Stomach (tissue), 9 donors: ENCODE measurements around the gene KCNN3. TPM values are rescaled to one million over a fixed set of nuclear protein-coding genes. Genes with fewer than 3 reads are reported as not detected.

Source experiments
- DNase-seq, 2 donors: peaks; one replicate each; pipeline versions ENCODE4 v3.0.0 to v3.0.0-alpha.2; 2013 to 2019
- H3K27ac ChIP-seq, 5 donors: fragments of 200-600 bp in 4 of 5; sonication (generic) in 4 of 5; one replicate each; pipeline ENCODE4 v1.5.1; 2013 to 2019; ENCODE audit warnings: mild to moderate bottlenecking in 1 of 5, moderate library complexity in 1 of 5
- H3K27me3 ChIP-seq, 3 donors: fragments of 200-600 bp; sonication (generic); one replicate each; pipeline ENCODE4 v1.5.1; 2017 to 2019; ENCODE audit warnings: mixed run types in 1 of 3
- H3K36me3 ChIP-seq, 4 donors: fragments of 200-600 bp; sonication (generic); 1 replicate in 3 of 4; 2 replicates in 1 of 4; pipeline ENCODE4 v1.5.1; 2016 to 2019
- H3K4me1 ChIP-seq, 4 donors: fragments of 200-600 bp; sonication (generic); one replicate each; pipeline ENCODE4 v1.5.1; 2016 to 2019
- H3K4me3 ChIP-seq, 4 donors: fragments of 200-600 bp; sonication (generic) in 3 of 4; one replicate each; pipeline ENCODE4 v1.5.1; 2016 to 2019; ENCODE audit warnings: mild to moderate bottlenecking in 1 of 4
- H3K9me3 ChIP-seq, 4 donors: fragments of 200-600 bp; sonication (generic); one replicate each; pipeline ENCODE4 v1.5.1; 2016 to 2019
- EP300 ChIP-seq: sonication (generic); formaldehyde crosslinking; IDR thresholded peaks from one replicate; pipeline ENCODE4 v1.6.1; 2017; ENCODE audit warnings: antibody characterized with exemption
- POLR2A ChIP-seq, 4 donors: fragments of 450-650 bp; IDR thresholded peaks; one replicate each; pipeline ENCODE4 v1.6.1; 2016; ENCODE audit warnings: antibody characterized with exemption in 4 of 4, control low read depth in 2 of 4, mild to moderate bottlenecking in 1 of 4, moderate library complexity in 1 of 4
- POLR2AphosphoS5 ChIP-seq, 3 donors: sonication (generic); formaldehyde crosslinking; IDR thresholded peaks; one replicate each; pipeline ENCODE4 v1.6.1; 2016; ENCODE audit warnings: antibody characterized with exemption in 3 of 3
- WGBS, 5 donors: extraction: QIAGEN DNeasy Blood & Tissue Kit in 3 of 5; methylation state at CpG; one replicate each; pipeline versions ENCODE4 v1.1.5 to v1.1.7; 2013 to 2018; 5-methylcytosine and 5-hydroxymethylcytosine counted together
- intact Hi-C: fragments of 100-400 bp; cut with DNase I; formaldehyde crosslinking; loops from one replicate; pipeline ENCODE4 v1.15.1; 2023; ENCODE audit warnings: low total_unique reads
- polyA plus RNA-seq, 3 donors: library from polyadenylated mRNA; stranded (reverse); fragments of 200-250 nt; gene quantifications; one replicate each; pipeline ENCODE4 v1.2.3, GENCODE V29; 2013
- total RNA-seq, 5 donors: library from RNA; depleted of rRNA; stranded (reverse); fragments of >200 nt; gene quantifications; one replicate each; pipeline versions ENCODE4 v1.1.0 to v1.2.3, GENCODE V29; 2014 to 2016
- TF ChIP-seq, protein P1 (sequence below), 7 experiments: fragments of 450-650 bp in 4 of 7; fragments of 200-600 bp in 3 of 7; sonication (generic) in 3 of 7; IDR thresholded peaks; one replicate each; pipeline ENCODE4 v1.5.1; 2016 to 2019; ENCODE audit warnings: antibody characterized with exemption in 7 of 7, control low read depth in 2 of 7, mild to moderate bottlenecking in 1 of 7
- donor health status: healthy with polysubstance abuse.
- donor health status: Bipolar disorder and iron deficiency.
- donor health status: healthy.

KCNN3 gene
- total and polyA plus RNA-seq, 8 donors, result 0.19 to 10.7 (median 2.3) TPM

DNA sequence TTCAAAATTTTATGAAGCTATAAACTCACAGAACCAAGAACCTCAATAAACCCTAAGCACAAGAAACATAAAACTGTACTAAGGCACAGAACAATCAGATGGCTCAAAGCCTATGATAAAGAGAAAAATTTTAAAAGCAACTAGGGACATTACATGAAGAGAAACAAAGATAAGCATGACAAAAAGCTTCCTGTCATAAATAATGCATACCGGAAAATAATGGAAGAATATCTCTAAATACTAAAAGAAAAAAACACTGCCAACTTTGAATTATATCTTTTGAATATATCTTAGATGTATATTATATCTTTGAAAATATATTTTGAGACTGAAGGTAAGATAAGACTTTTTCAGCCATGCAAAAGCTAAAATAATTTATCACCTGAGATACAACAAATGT is 21.4 kb upstream of the KCNN3 start:
- H3K9me3 ChIP-seq, result no peaks in the 10 kb centered on the region
- no peaks in the 10 kb centered on the region for H3K4me1 ChIP-seq
- no peak for DNase-seq
- intact Hi-C loops, result no loop called here
- no peak overlapping the region for H3K4me3 ChIP-seq
- no peaks in the 10 kb centered on the region for H3K36me3 ChIP-seq
- peaks cover 0 to 8% (median 0%) of the 10 kb centered on the region in 3 donors for H3K27me3 ChIP-seq
- no peak overlapping the region for H3K27ac ChIP-seq
- WGBS, 5 donors, result 39 to 80% (median 69%) methylated on average over 1 of the region's 1 CpG
- TF ChIP-seq POLR2AphosphoS5 (IDR thresholded peaks at IDR 0.05) (no peak), EP300 (no peak), POLR2A (IDR thresholded peaks at IDR 0.05) (no peak)
- TF ChIP-seq, protein P1, sequence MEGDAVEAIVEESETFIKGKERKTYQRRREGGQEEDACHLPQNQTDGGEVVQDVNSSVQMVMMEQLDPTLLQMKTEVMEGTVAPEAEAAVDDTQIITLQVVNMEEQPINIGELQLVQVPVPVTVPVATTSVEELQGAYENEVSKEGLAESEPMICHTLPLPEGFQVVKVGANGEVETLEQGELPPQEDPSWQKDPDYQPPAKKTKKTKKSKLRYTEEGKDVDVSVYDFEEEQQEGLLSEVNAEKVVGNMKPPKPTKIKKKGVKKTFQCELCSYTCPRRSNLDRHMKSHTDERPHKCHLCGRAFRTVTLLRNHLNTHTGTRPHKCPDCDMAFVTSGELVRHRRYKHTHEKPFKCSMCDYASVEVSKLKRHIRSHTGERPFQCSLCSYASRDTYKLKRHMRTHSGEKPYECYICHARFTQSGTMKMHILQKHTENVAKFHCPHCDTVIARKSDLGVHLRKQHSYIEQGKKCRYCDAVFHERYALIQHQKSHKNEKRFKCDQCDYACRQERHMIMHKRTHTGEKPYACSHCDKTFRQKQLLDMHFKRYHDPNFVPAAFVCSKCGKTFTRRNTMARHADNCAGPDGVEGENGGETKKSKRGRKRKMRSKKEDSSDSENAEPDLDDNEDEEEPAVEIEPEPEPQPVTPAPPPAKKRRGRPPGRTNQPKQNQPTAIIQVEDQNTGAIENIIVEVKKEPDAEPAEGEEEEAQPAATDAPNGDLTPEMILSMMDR (IDR thresholded peaks at IDR 0.05), result no peak

DNA sequence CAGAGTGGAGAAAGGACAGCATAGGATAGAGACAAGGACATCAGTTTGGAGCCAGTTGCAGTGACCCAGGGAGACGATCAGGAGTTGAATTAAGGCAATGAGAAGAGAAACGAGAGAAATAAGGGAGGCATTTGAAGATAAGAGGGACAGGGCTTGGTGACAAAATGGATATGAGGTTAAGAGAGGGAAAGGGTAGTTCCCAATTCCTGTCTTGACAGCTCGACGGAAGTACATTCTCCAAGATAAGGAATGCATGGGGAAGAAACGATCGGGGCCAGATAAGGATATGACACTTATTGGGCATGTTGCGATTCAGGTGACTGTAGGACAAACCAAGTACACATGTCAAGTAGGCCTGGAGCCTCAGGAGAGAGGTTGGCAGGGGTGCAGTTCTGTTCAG is 18.7 kb upstream of the KCNN3 start:
- no peaks in the 10 kb centered on the region for H3K4me1 ChIP-seq
- TF ChIP-seq, protein P1 (IDR thresholded peaks at IDR 0.05), result no peak
- no peak for TF ChIP-seq POLR2A (IDR thresholded peaks at IDR 0.05)
- TF ChIP-seq EP300, result no peak
- TF ChIP-seq POLR2AphosphoS5 (IDR thresholded peaks at IDR 0.05), result no peak
- intact Hi-C loops, result no loop called here
- DNase-seq, result no peak
- no peaks in the 10 kb centered on the region for H3K9me3 ChIP-seq
- 66 to 77% (median 73%) methylated on average over 7 of the region's 7 CpGs for WGBS, 5 donors
- H3K27me3 ChIP-seq, result peaks cover 0 to 8% (median 0%) of the 10 kb centered on the region in 3 donors
- H3K36me3 ChIP-seq, result no peaks in the 10 kb centered on the region
- no peak overlapping the region for H3K4me3 ChIP-seq
- H3K27ac ChIP-seq, result no peak overlapping the region

DNA sequence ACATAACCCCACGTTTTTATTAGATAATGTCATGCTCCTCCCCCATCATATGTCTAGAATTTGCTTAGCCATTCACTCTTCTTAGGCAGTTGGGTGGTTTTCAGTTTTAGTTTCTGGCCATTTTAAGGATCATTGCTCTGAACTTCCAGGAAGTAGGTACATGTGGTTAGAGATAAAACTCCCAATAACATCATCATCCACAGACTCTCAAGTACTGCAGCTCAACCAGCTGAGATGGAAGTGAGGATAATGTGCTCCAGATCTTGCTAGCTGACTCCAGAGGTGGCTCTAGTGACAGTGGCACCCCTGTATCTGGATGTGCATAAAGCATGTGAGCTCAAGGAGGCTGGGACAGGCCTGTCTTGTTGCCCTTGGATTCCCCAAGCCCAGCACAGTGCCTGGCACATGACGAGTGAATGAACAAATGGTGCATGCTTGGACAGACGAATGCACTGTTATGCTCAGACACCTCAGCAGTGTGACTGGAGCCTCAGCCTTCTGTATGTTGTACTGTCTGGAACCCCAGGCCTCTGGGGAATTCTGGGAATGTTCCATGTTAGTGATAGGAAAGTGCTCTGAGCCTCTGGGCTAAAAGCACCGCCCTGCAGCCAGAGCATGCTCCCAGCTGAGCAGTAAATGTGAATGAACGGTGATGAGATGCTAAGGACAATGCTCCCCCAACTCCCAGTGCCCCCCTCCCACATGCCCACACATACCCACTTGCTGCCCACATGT is 16.4 kb upstream of the KCNN3 start:
- TF ChIP-seq POLR2A (IDR thresholded peaks at IDR 0.05) (no peak), EP300 (no peak), POLR2AphosphoS5 (IDR thresholded peaks at IDR 0.05) (no peak)
- TF ChIP-seq, protein P1 (IDR thresholded peaks at IDR 0.05), result no peak
- intact Hi-C loops, result no loop called here
- Histone ChIP-seq H3K27me3 (peaks cover 0 to 8% (median 0%) of the 10 kb centered on the region in 3 donors), H3K4me3 (no peak overlapping the region), H3K9me3 (no peaks in the 10 kb centered on the region), H3K4me1 (no peaks in the 10 kb centered on the region), H3K36me3 (no peaks in the 10 kb centered on the region), H3K27ac (no peak overlapping the region)
- DNase-seq, result no peak
- WGBS, 5 donors, result 64 to 72% (median 70%) methylated on average over 4 to 5 of the region's 5 CpGs

DNA sequence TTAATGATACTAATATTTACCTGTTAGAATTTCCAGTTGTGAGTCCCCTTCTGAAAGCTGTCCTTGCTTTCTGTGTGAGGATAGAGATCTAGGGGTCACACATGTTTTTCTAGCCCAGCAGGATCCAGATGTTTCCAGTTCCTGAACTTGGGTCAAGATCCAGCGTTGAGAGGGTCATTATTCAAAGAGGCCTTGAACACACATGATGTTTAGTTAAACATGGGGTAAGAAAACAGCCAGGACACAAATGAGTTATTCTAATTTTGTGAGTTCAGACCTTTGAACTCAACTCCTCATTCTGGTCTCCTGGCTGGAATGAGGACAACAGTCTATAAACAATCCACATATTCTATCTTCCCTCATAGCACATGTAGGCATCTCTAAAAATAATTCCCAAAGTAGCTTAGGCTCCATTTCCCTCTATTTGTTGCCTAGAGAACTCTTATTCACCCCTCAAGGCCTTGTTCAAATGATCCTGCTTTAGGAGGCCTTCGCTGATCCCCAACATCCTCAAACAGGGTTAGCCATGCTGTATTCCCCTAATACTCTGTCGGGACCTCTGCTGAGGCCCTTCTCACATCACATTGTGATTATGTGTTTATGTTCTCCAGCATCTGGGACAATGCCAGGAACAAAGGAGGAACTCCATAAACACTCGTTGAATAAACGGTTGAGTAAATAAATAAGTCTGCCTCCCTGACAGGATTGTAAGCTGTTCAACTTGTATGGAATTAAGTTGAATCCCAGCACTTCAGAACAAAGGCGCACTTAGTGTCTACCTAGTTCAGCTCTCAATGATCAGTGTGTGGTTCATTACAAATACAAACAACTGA is 15.0 kb upstream of the KCNN3 start:
- 51 to 60% (median 53%) methylated on average over 6 of the region's 6 CpGs for WGBS, 5 donors
- Histone ChIP-seq H3K27ac (peak overlapping the region in 1 of 5 donors; percentile 28), H3K4me3 (no peak overlapping the region), H3K36me3 (no peaks in the 10 kb centered on the region), H3K9me3 (no peaks in the 10 kb centered on the region), H3K4me1 (no peaks in the 10 kb centered on the region), H3K27me3 (peaks cover 0 to 8% (median 0%) of the 10 kb centered on the region in 3 donors)
- DNase-seq, result peak in 1 of 2 donors; percentile 60
- TF ChIP-seq POLR2AphosphoS5 (IDR thresholded peaks at IDR 0.05) (no peak), EP300 (no peak), POLR2A (IDR thresholded peaks at IDR 0.05) (no peak)
- TF ChIP-seq, protein P1 (IDR thresholded peaks at IDR 0.05), result no peak
- intact Hi-C loops, result no loop called here
